Measurements from ENCODE around the gene HMG20A.

Gene HMG20A

GRCh38 chr15:77503240-77503639 is 82.6 kb downstream of the HMG20A start:
- DNase-seq: no peak

GRCh38 chr15:77503764-77504163 is 83.1 kb downstream of the HMG20A start:
- no peak for DNase-seq

- DNase-seq: no peak
Observed at GRCh38 chr15:77504306-77504705, 83.6 kb downstream of the HMG20A start.

GRCh38 chr15:77504871-77505270 is 84.2 kb downstream of the HMG20A start:
- DNase-seq: no peak

- no peak for DNase-seq
Observed at GRCh38 chr15:77505556-77505955, 84.9 kb downstream of the HMG20A start.

- DNase-seq: no peak
Observed at GRCh38 chr15:77506311-77507142, 85.8 kb downstream of the HMG20A start.

GRCh38 chr15:77507143-77507897 is 86.6 kb downstream of the HMG20A start:
- no peak for DNase-seq

GRCh38 chr15:77507911-77508310 is 87.2 kb downstream of the HMG20A start:
- no peak for DNase-seq

- DNase-seq: no peak
Observed at GRCh38 chr15:77508541-77509243, 88.0 kb downstream of the HMG20A start.

- DNase-seq: no peak
Observed at GRCh38 chr15:77510066-77511057, 89.7 kb downstream of the HMG20A start.

GRCh38 chr15:77511869-77512268 is 91.2 kb downstream of the HMG20A start:
- no peak for DNase-seq

GRCh38 chr15:77513226-77513625 is 92.5 kb downstream of the HMG20A start:
- DNase-seq: no peak

- no peak for DNase-seq
Observed at GRCh38 chr15:77514641-77515402, 94.1 kb downstream of the HMG20A start.

- DNase-seq: no peak
Observed at GRCh38 chr15:77515613-77516012, 94.9 kb downstream of the HMG20A start.

GRCh38 chr15:77516076-77516475 is 95.4 kb downstream of the HMG20A start:
- no peak for DNase-seq

GRCh38 chr15:77516786-77517185 is 96.1 kb downstream of the HMG20A start:
- DNase-seq: no peak

GRCh38 chr15:77517579-77517978 is 96.9 kb downstream of the HMG20A start:
- no peak for DNase-seq

GRCh38 chr15:77518458-77518857 is 97.8 kb downstream of the HMG20A start:
- no peak for DNase-seq

- no peak for DNase-seq
Observed at GRCh38 chr15:77519540-77519939, 98.9 kb downstream of the HMG20A start.

- DNase-seq: no peak
Observed at GRCh38 chr15:77521206-77521605, 100.5 kb downstream of the HMG20A start.

- DNase-seq: no peak
Observed at GRCh38 chr15:77525400-77525811, 104.7 kb downstream of the HMG20A start.

Data from amniotic stem cell (primary cell).